ENCODE measurements around the gene CDK5RAP3. TPM values are rescaled to one million over a fixed set of nuclear protein-coding genes. Genes with fewer than 3 reads are reported as not detected.

CDK5RAP3 gene
- total RNA-seq, 1 donor from 2014 or later = 251 TPM

- no peak overlapping the region for H3K4me3 Mint-ChIP-seq
- DNase-seq (ENCODE audit: low spot score in 2 of 2, unreplicated experiment in 2 of 2) = no peak
- no peak for TF ChIP-seq CTCF (IDR thresholded peaks at IDR 0.05; ENCODE audit: unreplicated experiment)
- H3K27ac Mint-ChIP-seq = peak overlapping the region; percentile 30
- H3K36me3 Mint-ChIP-seq = no peaks in the 10 kb centered on the region
- no peaks in the 10 kb centered on the region for H3K27me3 Mint-ChIP-seq (ENCODE audit: low read depth)
- no peaks in the 10 kb centered on the region for H3K9me3 Mint-ChIP-seq
- peaks cover 22% of the 10 kb centered on the region for H3K4me1 Mint-ChIP-seq
Measured at GRCh38 chr17:47949946-47950345, 21.0 kb upstream of the CDK5RAP3 start.

GRCh38 chr17:47950448-47950847, 20.5 kb upstream of the CDK5RAP3 start:
- Mint-ChIP-seq H3K4me3 (no peak overlapping the region), H3K27me3 (ENCODE audit: low read depth) (no peaks in the 10 kb centered on the region), H3K36me3 (no peaks in the 10 kb centered on the region), H3K27ac (no peak overlapping the region), H3K4me1 (peaks cover 26% of the 10 kb centered on the region), H3K9me3 (no peaks in the 10 kb centered on the region)
- TF ChIP-seq CTCF (IDR thresholded peaks at IDR 0.05; ENCODE audit: unreplicated experiment) = no peak
- no peak for DNase-seq (ENCODE audit: low spot score in 2 of 2, unreplicated experiment in 2 of 2)

- no peak overlapping the region for H3K27ac Mint-ChIP-seq
- no peak overlapping the region for H3K4me3 Mint-ChIP-seq
Measured at GRCh38 chr17:47952171-47953021, 18.5 kb upstream of the CDK5RAP3 start.

DNA sequence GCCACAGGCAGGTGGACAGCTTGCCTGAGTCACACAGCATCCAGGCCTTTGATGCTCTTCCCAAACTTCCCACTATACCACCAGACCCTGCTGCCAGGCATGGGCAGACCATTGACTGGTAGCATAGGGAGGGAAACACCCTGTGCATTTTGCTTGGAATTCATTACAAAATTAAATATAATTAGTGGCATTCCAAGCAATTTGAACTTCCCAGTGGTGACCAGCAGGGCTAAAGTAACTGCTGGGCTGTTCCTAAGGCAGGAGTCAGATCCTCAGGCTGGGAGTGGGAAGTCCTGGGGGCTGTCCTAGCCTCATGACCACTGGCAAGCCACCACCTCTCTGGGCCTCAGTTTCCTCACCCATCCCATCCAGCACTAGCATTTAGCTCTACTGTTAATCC, 17.0 kb upstream of the CDK5RAP3 start:
- DNase-seq (ENCODE audit: low spot score in 2 of 2, unreplicated experiment in 2 of 2) = no peak
- no peak overlapping the region for H3K4me3 Mint-ChIP-seq
- peaks cover 54% of the 10 kb centered on the region for H3K4me1 Mint-ChIP-seq
- TF ChIP-seq CTCF (IDR thresholded peaks at IDR 0.05; ENCODE audit: unreplicated experiment) = peak; percentile 46
- H3K9me3 Mint-ChIP-seq = no peaks in the 10 kb centered on the region
- no peak overlapping the region for H3K27ac Mint-ChIP-seq
- H3K27me3 Mint-ChIP-seq (ENCODE audit: low read depth) = no peaks in the 10 kb centered on the region
- no peaks in the 10 kb centered on the region for H3K36me3 Mint-ChIP-seq

More at GRCh38 chr17:47952171-47953021, 18.5 kb upstream of the CDK5RAP3 start:
- H3K4me1 Mint-ChIP-seq = peaks cover 41% of the 10 kb centered on the region
- DNase-seq (ENCODE audit: low spot score in 2 of 2, unreplicated experiment in 2 of 2) = no peak
- no peaks in the 10 kb centered on the region for H3K9me3 Mint-ChIP-seq
- H3K27me3 Mint-ChIP-seq (ENCODE audit: low read depth) = no peaks in the 10 kb centered on the region
- H3K36me3 Mint-ChIP-seq = no peaks in the 10 kb centered on the region
- TF ChIP-seq CTCF (IDR thresholded peaks at IDR 0.05; ENCODE audit: unreplicated experiment) = no peak

GRCh38 chr17:47955497-47956461, 15.1 kb upstream of the CDK5RAP3 start:
- H3K9me3 Mint-ChIP-seq = no peaks in the 10 kb centered on the region
- TF ChIP-seq CTCF (IDR thresholded peaks at IDR 0.05; ENCODE audit: unreplicated experiment) = no peak
- H3K36me3 Mint-ChIP-seq = no peaks in the 10 kb centered on the region
- no peaks in the 10 kb centered on the region for H3K27me3 Mint-ChIP-seq (ENCODE audit: low read depth)
- DNase-seq (ENCODE audit: low spot score in 2 of 2, unreplicated experiment in 2 of 2) = no peak
- H3K4me1 Mint-ChIP-seq = peaks cover 60% of the 10 kb centered on the region
- H3K4me3 Mint-ChIP-seq = peak overlapping the region; percentile 60
- H3K27ac Mint-ChIP-seq = peak overlapping the region; percentile 75

All from mesothelial cell of epicardium (in vitro differentiated cells).